ENCODE measurements around the gene RANBP17. TPM values are rescaled to one million over a fixed set of nuclear protein-coding genes. Genes with fewer than 3 reads are reported as not detected.

The RANBP17 gene
- total RNA-seq, 1 experiment from 2014 or later: 14.5 TPM

- intact Hi-C loops (cut with micrococcal nuclease; ENCODE audit: unreplicated experiment): loop anchor here (1.0 to 10.0 kb wide), 5 partner anchors 349 to 901 kb away; no protein-coding TSS in a partner anchor
- no peak overlapping the region for H3K4me3 ChIP-seq
- H3K27me3 ChIP-seq (ENCODE audit: insufficient read depth, low read depth): no peaks in the 10 kb centered on the region
- no peak overlapping the region for H3K27ac ChIP-seq
- no peaks in the 10 kb centered on the region for H3F3A ChIP-seq (ENCODE audit: insufficient read depth, low read depth)
- H3K79me2 ChIP-seq (ENCODE audit: low read depth): no peaks in the 10 kb centered on the region
- DNase-seq: no peak
- no peaks in the 10 kb centered on the region for H3K36me3 ChIP-seq (ENCODE audit: low read depth)
- H4K20me1 ChIP-seq (ENCODE audit: insufficient read depth): no peaks in the 10 kb centered on the region
- no TSS peak for BruUV-seq (replicated peaks)
- H2AFZ ChIP-seq: no peak overlapping the region
- TF ChIP-seq CTCF (conservative IDR thresholded peaks at IDR 0.05): no peak
- no peak for TF ChIP-seq EZH2 (IDR thresholded peaks at IDR 0.05; ENCODE audit: low read depth)
- POLR2A ChIA-PET (ENCODE audit: unreplicated experiment): no interaction called here
- 0 out of 2 replicates have a peak, but pooled peaks cover 6% of the 10 kb centered on the region for H3K4me1 ChIP-seq (replicated peaks; ENCODE audit: insufficient read depth)
- no peaks in the 10 kb centered on the region for H3K9me3 ChIP-seq (ENCODE audit: insufficient read depth, low read depth)
- H3K9me2 ChIP-seq (ENCODE audit: insufficient read depth): no peaks in the 10 kb centered on the region
- H3K4me2 ChIP-seq: no peak overlapping the region
- CTCF ChIA-PET: interaction anchor here (2.3 kb wide), 1 partner anchor 128 kb away, joined by 9 read pairs; no protein-coding TSS in a partner anchor
Observed at GRCh38 chr5:171335616-171336015, 473.8 kb downstream of the RANBP17 start.

- H3K27me3 ChIP-seq (ENCODE audit: insufficient read depth, low read depth): no peaks in the 10 kb centered on the region
- BruUV-seq (replicated peaks): no TSS peak
- H3K4me1 ChIP-seq (replicated peaks; ENCODE audit: insufficient read depth): 0 out of 2 replicates have a peak, but pooled peaks cover 6% of the 10 kb centered on the region
- H3K4me3 ChIP-seq: peak overlapping the region; percentile 48
- peak overlapping the region; percentile 80 for H3K4me2 ChIP-seq
- intact Hi-C loops (cut with micrococcal nuclease; ENCODE audit: unreplicated experiment): loop anchor here (1.0 to 10.0 kb wide), 8 partner anchors 63 to 902 kb away; no protein-coding TSS in a partner anchor
- H3K79me2 ChIP-seq (ENCODE audit: low read depth): no peaks in the 10 kb centered on the region
- no peaks in the 10 kb centered on the region for H4K20me1 ChIP-seq (ENCODE audit: insufficient read depth)
- H3K36me3 ChIP-seq (ENCODE audit: low read depth): no peaks in the 10 kb centered on the region
- H3F3A ChIP-seq (ENCODE audit: insufficient read depth, low read depth): no peaks in the 10 kb centered on the region
- TF ChIP-seq CTCF (conservative IDR thresholded peaks at IDR 0.05) (peak; percentile 78), EZH2 (IDR thresholded peaks at IDR 0.05; ENCODE audit: low read depth) (no peak)
- POLR2A ChIA-PET (ENCODE audit: unreplicated experiment): interaction anchor here (0.7 kb wide), 1 partner anchor 128 kb away, joined by 4 read pairs; no protein-coding TSS in a partner anchor
- H3K27ac ChIP-seq: no peak overlapping the region
- peak; percentile 46 to 62 for DNase-seq
- H2AFZ ChIP-seq: peak overlapping the region; percentile 87
- CTCF ChIA-PET: interaction anchor here (2.3 kb wide), 1 partner anchor 129 kb away, joined by 9 read pairs; no protein-coding TSS in a partner anchor
- H3K9me3 ChIP-seq (ENCODE audit: insufficient read depth, low read depth): no peaks in the 10 kb centered on the region
- no peaks in the 10 kb centered on the region for H3K9me2 ChIP-seq (ENCODE audit: insufficient read depth)
Observed at GRCh38 chr5:171336521-171337209, 474.8 kb downstream of the RANBP17 start.

- H3K9me2 ChIP-seq (ENCODE audit: insufficient read depth): no peaks in the 10 kb centered on the region
- no peak for DNase-seq
- TF ChIP-seq CTCF (conservative IDR thresholded peaks at IDR 0.05) (0 out of 2 replicates have a peak, but pooled peaks have one; percentile 11), EZH2 (IDR thresholded peaks at IDR 0.05; ENCODE audit: low read depth) (no peak)
- no peaks in the 10 kb centered on the region for H3K36me3 ChIP-seq (ENCODE audit: low read depth)
- peak overlapping the region; percentile 80 for H3K4me2 ChIP-seq
- H3K27ac ChIP-seq: no peak overlapping the region
- 0 out of 2 replicates have a peak, but pooled peaks cover 6% of the 10 kb centered on the region for H3K4me1 ChIP-seq (replicated peaks; ENCODE audit: insufficient read depth)
- H3K9me3 ChIP-seq (ENCODE audit: insufficient read depth, low read depth): no peaks in the 10 kb centered on the region
- no peaks in the 10 kb centered on the region for H3K27me3 ChIP-seq (ENCODE audit: insufficient read depth, low read depth)
- H3K4me3 ChIP-seq: peak overlapping the region; percentile 48
- no TSS peak for BruUV-seq (replicated peaks)
- ChIA-PET CTCF (interaction anchor here (0.6 kb wide), 1 partner anchor 728 kb away, joined by 4 read pairs; no protein-coding TSS in a partner anchor), POLR2A (ENCODE audit: unreplicated experiment) (no interaction called here)
- H3K79me2 ChIP-seq (ENCODE audit: low read depth): no peaks in the 10 kb centered on the region
- H2AFZ ChIP-seq: peak overlapping the region; percentile 87
- intact Hi-C loops (cut with micrococcal nuclease; ENCODE audit: unreplicated experiment): loop anchor here (1.0 to 10.0 kb wide), 7 partner anchors 64 to 902 kb away; no protein-coding TSS in a partner anchor
- no peaks in the 10 kb centered on the region for H3F3A ChIP-seq (ENCODE audit: insufficient read depth, low read depth)
- H4K20me1 ChIP-seq (ENCODE audit: insufficient read depth): no peaks in the 10 kb centered on the region
Observed at GRCh38 chr5:171337210-171337569, 475.4 kb downstream of the RANBP17 start.

Data from PC-9 (cell line).